Transverse colon (tissue), 4 donors: ENCODE measurements around the gene NCOA3. TPM values are rescaled to one million over a fixed set of nuclear protein-coding genes. Genes with fewer than 3 reads are reported as not detected.
A peak's percentile ranks its signal among the peaks of the same experiment; 100 is the strongest.

Source experiments
- DNase-seq: peaks from one replicate; pipeline ENCODE4 v3.0.0-alpha.2; 2019
- H3K27ac ChIP-seq, 4 donors: fragments of 200-600 bp; sonication (generic); 2 replicates each; pipeline ENCODE4 v1.5.1; 2016 to 2018; ENCODE audit warnings: inconsistent platforms in 4 of 4
- H3K27me3 ChIP-seq: fragments of 200-600 bp; sonication (generic); 2 replicates; pipeline ENCODE4 v1.5.1; 2017; ENCODE audit warnings: inconsistent platforms
- H3K36me3 ChIP-seq, 4 donors: fragments of 200-600 bp; sonication (generic); 2 replicates each; pipeline ENCODE4 v1.5.1; 2017 to 2019; ENCODE audit warnings: inconsistent platforms in 4 of 4
- H3K4me1 ChIP-seq, 4 donors: fragments of 200-600 bp; sonication (generic); 2 replicates each; pipeline ENCODE4 v1.5.1; 2017 to 2020; ENCODE audit warnings: inconsistent platforms in 4 of 4
- H3K4me3 ChIP-seq, 4 donors: fragments of 200-600 bp; sonication (generic); 1 replicate in 1 of 4; 2 replicates in 3 of 4; pipeline versions ENCODE4 v1.5.1 to v1.6.1; 2017 to 2019; ENCODE audit warnings: inconsistent platforms in 4 of 4
- H3K9me3 ChIP-seq, 2 donors: fragments of 200-600 bp; sonication (generic); 2 replicates each; pipeline ENCODE4 v1.5.1; 2017 to 2019; ENCODE audit warnings: inconsistent platforms in 2 of 2
- EP300 ChIP-seq: sonication (generic); formaldehyde crosslinking; IDR thresholded peaks from one replicate; pipeline ENCODE4 v1.6.1; 2017; ENCODE audit warnings: antibody characterized with exemption, low read depth
- POLR2A ChIP-seq: fragments of 450-650 bp; IDR thresholded peaks from one replicate; pipeline ENCODE4 v1.6.1; 2016; ENCODE audit warnings: antibody characterized with exemption, mild to moderate bottlenecking, moderate library complexity
- POLR2AphosphoS5 ChIP-seq, 3 donors: sonication (generic); formaldehyde crosslinking; IDR thresholded peaks; one replicate each; pipeline ENCODE4 v1.6.1; 2016; ENCODE audit warnings: antibody characterized with exemption in 3 of 3
- WGBS, 2 donors: methylation state at CpG; one replicate each; pipeline ENCODE4 v1.1.5; 2018; ENCODE audit warnings: low coverage in 1 of 2; 5-methylcytosine and 5-hydroxymethylcytosine counted together
- in situ Hi-C, 4 donors: fragments of 200-750 bp; cut with MboI; loops; one replicate each; pipeline versions ENCODE4 v1.15.0 to v1.15.1; 2017; ENCODE audit warnings: low sequenced_read_pairs in 3 of 4, low pct_ligation_motif_present in 1 of 4, low pct_unique_long_range_greater_than_20kb in 1 of 4
- intact Hi-C: fragments of 100-400 bp; cut with DNase I; formaldehyde crosslinking; loops from one replicate; pipeline ENCODE4 v1.15.1; 2023; ENCODE audit warnings: low total_unique reads
- total RNA-seq, 4 donors: library from RNA; depleted of rRNA; stranded (reverse); fragments of >200 nt; gene quantifications; one replicate each; pipeline ENCODE4 v1.1.0, GENCODE V29; 2016
- TF ChIP-seq, protein P1 (sequence below), 5 experiments: fragments of 200-600 bp in 3 of 5; fragments of 450-650 bp in 2 of 5; sonication (generic) in 3 of 5; IDR thresholded peaks; 1 replicate in 2 of 5; 2 replicates in 3 of 5; pipeline ENCODE4 v1.5.1; 2016 to 2017; ENCODE audit warnings: antibody characterized with exemption in 5 of 5, inconsistent platforms in 3 of 5, mild to moderate bottlenecking in 2 of 5, moderate library complexity in 1 of 5

The NCOA3 gene
- total RNA-seq, 4 donors from 2014 or later = 9.2 to 39.1 (median 22.3) TPM

GRCh38 chr20:47698142-47698541 is 196.5 kb downstream of the NCOA3 start:
- TF ChIP-seq POLR2A = no peak
- TF ChIP-seq POLR2AphosphoS5 (IDR thresholded peaks at IDR 0.05) = no peak
- TF ChIP-seq EP300 = no peak
- Histone ChIP-seq H3K36me3 (no peaks in the 10 kb centered on the region), H3K9me3 (no peaks in the 10 kb centered on the region), H3K4me1 (no peaks in the 10 kb centered on the region), H3K27me3 (no peaks in the 10 kb centered on the region), H3K27ac (no peak overlapping the region), H3K4me3 (no peak overlapping the region)
- WGBS, 2 donors = 75 to 100% methylated on average over 1 to 6 of the region's 6 CpGs
- intact Hi-C loops (no loop called here), in situ Hi-C loops (no loop called here)
- no peak for DNase-seq

- H3K27me3 ChIP-seq = no peaks in the 10 kb centered on the region
- H3K4me3 ChIP-seq = no peak overlapping the region
- TF ChIP-seq, protein P1, sequence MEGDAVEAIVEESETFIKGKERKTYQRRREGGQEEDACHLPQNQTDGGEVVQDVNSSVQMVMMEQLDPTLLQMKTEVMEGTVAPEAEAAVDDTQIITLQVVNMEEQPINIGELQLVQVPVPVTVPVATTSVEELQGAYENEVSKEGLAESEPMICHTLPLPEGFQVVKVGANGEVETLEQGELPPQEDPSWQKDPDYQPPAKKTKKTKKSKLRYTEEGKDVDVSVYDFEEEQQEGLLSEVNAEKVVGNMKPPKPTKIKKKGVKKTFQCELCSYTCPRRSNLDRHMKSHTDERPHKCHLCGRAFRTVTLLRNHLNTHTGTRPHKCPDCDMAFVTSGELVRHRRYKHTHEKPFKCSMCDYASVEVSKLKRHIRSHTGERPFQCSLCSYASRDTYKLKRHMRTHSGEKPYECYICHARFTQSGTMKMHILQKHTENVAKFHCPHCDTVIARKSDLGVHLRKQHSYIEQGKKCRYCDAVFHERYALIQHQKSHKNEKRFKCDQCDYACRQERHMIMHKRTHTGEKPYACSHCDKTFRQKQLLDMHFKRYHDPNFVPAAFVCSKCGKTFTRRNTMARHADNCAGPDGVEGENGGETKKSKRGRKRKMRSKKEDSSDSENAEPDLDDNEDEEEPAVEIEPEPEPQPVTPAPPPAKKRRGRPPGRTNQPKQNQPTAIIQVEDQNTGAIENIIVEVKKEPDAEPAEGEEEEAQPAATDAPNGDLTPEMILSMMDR (IDR thresholded peaks at IDR 0.05) = no peak
- TF ChIP-seq POLR2A = no peak
- no peak for TF ChIP-seq POLR2AphosphoS5 (IDR thresholded peaks at IDR 0.05)
- no peak for TF ChIP-seq EP300
- no peaks in the 10 kb centered on the region for H3K36me3 ChIP-seq
- in situ Hi-C loops = no loop called here
- no peak for DNase-seq
- no peak overlapping the region for H3K27ac ChIP-seq
- WGBS, 2 donors = 80 to 88% methylated on average over 1 of the region's 1 CpG
- H3K9me3 ChIP-seq = no peaks in the 10 kb centered on the region
- H3K4me1 ChIP-seq = no peaks in the 10 kb centered on the region
- intact Hi-C loops = no loop called here
Observed at GRCh38 chr20:47699818-47700217, 198.1 kb downstream of the NCOA3 start.

- no peaks in the 10 kb centered on the region for H3K36me3 ChIP-seq
- WGBS, 2 donors = 66 to 80% methylated on average over 3 to 7 of the region's 7 CpGs
Observed at GRCh38 chr20:47700327-47700726, 198.6 kb downstream of the NCOA3 start.

GRCh38 chr20:47701612-47702011 is 199.9 kb downstream of the NCOA3 start:
- no peaks in the 10 kb centered on the region for H3K36me3 ChIP-seq
- intact Hi-C loops = no loop called here
- 72 to 93% methylated on average over 9 to 15 of the region's 15 CpGs for WGBS, 2 donors
- no peak overlapping the region for H3K4me3 ChIP-seq
- no peak for TF ChIP-seq EP300
- H3K27me3 ChIP-seq = no peaks in the 10 kb centered on the region
- H3K4me1 ChIP-seq = peaks cover 0 to 6% (median 0%) of the 10 kb centered on the region in 4 donors
- no peak for DNase-seq
- no peaks in the 10 kb centered on the region for H3K9me3 ChIP-seq
- in situ Hi-C loops = no loop called here
- H3K27ac ChIP-seq = no peak overlapping the region

More at GRCh38 chr20:47700327-47700726, 198.6 kb downstream of the NCOA3 start:
- H3K27ac ChIP-seq = no peak overlapping the region
- DNase-seq = no peak
- intact Hi-C loops = no loop called here
- peaks cover 0 to 4% (median 0%) of the 10 kb centered on the region in 4 donors for H3K4me1 ChIP-seq
- H3K4me3 ChIP-seq = no peak overlapping the region
- H3K9me3 ChIP-seq = no peaks in the 10 kb centered on the region
- TF ChIP-seq POLR2AphosphoS5 (IDR thresholded peaks at IDR 0.05) = no peak
- TF ChIP-seq POLR2A = no peak
- TF ChIP-seq EP300 = no peak
- in situ Hi-C loops = no loop called here
- H3K27me3 ChIP-seq = no peaks in the 10 kb centered on the region

DNA sequence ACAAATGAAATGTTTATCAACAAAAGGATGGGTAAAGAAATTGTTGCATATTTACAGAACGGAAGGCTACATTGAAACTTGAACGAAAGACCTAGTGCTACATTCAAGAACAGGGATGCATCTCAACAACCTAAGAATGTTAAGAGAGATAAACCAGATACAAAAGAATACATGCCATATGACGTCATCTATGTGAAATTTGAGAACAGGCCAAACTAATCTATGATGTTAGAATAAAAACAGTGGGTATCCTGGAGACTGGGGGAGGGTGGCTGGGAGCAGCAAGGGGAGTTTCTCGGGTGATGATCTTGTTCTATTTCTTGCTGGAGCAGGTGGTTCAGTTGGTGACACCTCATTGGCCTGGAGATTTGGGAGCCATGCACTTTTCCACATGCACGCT is 202.1 kb downstream of the NCOA3 start:
- H3K27ac ChIP-seq = no peak overlapping the region
- H3K4me1 ChIP-seq = peaks cover 0 to 6% (median 0%) of the 10 kb centered on the region in 4 donors
- in situ Hi-C loops = no loop called here
- DNase-seq = no peak
- H3K9me3 ChIP-seq = no peaks in the 10 kb centered on the region
- 72 to 75% methylated on average over 5 of the region's 5 CpGs for WGBS, 2 donors
- no peak overlapping the region for H3K4me3 ChIP-seq
- intact Hi-C loops = no loop called here
- peak in 2 of 3 donors; percentile 12 to 49 for TF ChIP-seq POLR2AphosphoS5 (IDR thresholded peaks at IDR 0.05)
- TF ChIP-seq EP300 = no peak
- H3K27me3 ChIP-seq = no peaks in the 10 kb centered on the region
- no peaks in the 10 kb centered on the region for H3K36me3 ChIP-seq

GRCh38 chr20:47704746-47705496 is 203.2 kb downstream of the NCOA3 start:
- H3K4me3 ChIP-seq = no peak overlapping the region
- DNase-seq = no peak
- WGBS, 2 donors = 56 to 66% methylated on average over 8 to 15 of the region's 15 CpGs
- peaks cover 0 to 6% (median 0%) of the 10 kb centered on the region in 4 donors for H3K4me1 ChIP-seq
- H3K9me3 ChIP-seq = no peaks in the 10 kb centered on the region
- in situ Hi-C loops = no loop called here
- H3K27me3 ChIP-seq = no peaks in the 10 kb centered on the region
- no peak for TF ChIP-seq POLR2AphosphoS5 (IDR thresholded peaks at IDR 0.05)
- no peak for TF ChIP-seq POLR2A
- TF ChIP-seq, protein P1 (IDR thresholded peaks at IDR 0.05) = no peak
- TF ChIP-seq EP300 = no peak
- H3K36me3 ChIP-seq = no peaks in the 10 kb centered on the region
- intact Hi-C loops = no loop called here
- H3K27ac ChIP-seq = peak overlapping the region in 2 of 4 donors; percentile 28 to 50
